NCI-H1930 (cell line): ENCODE results near the gene ULBP1.
"Not testable (repeated sequence)": the region's sequence is repeated elsewhere in the genome, so short reads cannot be mapped to it uniquely, and the experiment has no call there.

ENCODE experiments used
- DNase-seq, 2 experiments: peaks; one replicate each; lab custom pipeline; 2025; lab: John Stamatoyannopoulos, UW

ULBP1 gene, protein sequence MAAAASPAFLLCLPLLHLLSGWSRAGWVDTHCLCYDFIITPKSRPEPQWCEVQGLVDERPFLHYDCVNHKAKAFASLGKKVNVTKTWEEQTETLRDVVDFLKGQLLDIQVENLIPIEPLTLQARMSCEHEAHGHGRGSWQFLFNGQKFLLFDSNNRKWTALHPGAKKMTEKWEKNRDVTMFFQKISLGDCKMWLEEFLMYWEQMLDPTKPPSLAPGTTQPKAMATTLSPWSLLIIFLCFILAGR

GRCh38 chr6:149963462-149964307, at the start of gene ULBP1:
Gene ULBP1 (plus strand): TSS chr6:149963943. CDS start chr6:149964050, 107 bp downstream.
- peak; percentile 50 to 80 for DNase-seq

DNA sequence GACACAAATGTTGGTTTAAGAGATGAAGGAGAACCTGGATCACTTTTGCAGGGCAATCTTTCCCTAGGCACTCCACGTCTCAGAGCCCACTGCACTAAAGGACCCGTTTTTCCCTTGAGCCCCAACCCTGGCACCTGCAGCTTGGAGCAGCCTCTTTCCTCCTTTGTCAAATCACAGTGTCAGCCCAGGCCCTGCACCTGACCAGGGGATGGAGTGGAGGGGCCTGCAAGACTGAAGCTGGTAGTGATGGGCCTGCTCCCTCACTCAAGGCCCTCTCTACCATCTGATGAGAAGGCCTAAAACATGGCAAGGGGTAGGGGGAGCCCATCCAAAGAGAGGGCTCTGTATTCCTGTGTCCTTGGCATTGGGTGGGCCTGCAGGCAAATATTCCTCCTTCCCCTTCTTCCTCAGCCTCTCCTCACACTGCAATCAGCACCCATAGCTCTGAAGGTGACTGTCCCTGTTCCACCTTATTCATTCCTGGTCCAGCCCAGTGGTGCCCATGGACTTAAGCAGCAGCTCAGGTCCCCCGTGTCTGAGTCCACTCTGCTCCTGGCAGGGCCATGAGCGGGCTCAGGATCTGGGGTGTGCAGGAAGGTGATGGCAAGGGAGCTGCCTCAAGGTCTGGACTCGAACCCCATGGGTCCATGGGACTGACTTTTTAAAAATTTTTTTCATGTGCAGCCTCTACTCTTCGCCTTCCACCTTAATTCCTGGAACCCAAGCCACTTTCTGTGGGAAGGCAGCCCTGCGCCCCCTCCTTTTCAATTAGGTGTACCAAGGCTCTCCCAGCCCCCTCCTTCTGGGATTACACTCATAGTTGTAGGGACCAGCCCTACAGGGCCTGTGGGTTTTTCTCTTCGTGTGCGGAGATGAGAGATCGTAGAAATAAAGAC, 47.5 kb upstream of the ULBP1 start:
- DNase-seq: no peak

GRCh38 chr6:149917679-149918078, 46.1 kb upstream of the ULBP1 start:
- DNase-seq: no peak

- no peak for DNase-seq
Observed at GRCh38 chr6:149918151-149918905, 45.4 kb upstream of the ULBP1 start.

DNA sequence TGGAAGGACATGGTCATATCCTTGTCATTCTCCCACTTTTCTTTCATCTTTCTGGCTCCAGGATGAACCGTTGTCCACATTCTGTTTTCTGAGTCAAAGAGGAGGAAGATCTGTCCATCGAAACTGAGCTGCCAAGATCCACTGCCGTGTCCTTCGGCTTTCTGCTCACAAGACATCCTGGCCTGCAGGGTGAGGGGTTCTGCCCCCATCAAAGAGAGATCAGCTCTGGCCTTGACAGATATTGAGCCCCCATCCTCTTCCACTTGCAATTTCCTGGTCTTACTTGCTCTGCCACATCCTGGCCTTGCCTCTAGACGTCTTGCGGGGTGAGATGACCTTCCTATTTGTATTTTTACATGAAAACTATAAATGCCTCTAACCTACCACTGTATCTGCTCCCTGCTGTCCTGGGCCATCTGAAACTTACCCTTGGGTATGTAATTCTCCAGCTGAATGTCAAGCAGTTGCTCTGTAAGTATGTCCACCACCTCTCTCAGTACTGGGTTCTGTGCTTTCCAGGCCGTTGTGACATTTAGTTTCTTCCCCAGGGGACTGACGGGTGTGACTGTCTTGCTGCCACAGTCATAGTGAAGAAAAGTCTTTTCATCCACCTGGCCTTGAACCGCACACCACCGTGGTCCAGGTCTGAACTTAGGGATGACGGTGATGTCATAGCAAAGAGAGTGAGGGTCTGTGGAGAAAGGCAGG, 44.5 kb upstream of the ULBP1 start:
- DNase-seq: not testable (repeated sequence)

DNA sequence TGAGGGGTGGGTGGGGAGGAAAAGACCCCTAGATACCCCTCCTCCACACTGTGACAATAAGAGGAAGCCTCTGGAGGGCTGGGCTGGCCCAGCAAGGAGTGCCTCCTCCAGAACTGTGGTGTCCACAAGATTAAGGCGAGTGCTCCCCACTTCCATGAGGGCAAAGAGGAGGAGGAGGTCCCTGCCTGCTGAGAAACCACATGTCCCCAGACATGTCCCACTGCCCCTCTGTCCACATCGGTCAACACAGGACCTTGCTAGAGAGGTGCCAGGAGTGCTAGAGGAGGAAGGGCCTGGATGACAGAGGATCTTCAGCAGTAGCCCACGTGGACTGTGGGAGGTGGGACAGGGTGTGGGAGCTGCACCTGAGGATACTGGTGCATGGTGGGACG, 43.9 kb upstream of the ULBP1 start:
- DNase-seq: no peak

DNA sequence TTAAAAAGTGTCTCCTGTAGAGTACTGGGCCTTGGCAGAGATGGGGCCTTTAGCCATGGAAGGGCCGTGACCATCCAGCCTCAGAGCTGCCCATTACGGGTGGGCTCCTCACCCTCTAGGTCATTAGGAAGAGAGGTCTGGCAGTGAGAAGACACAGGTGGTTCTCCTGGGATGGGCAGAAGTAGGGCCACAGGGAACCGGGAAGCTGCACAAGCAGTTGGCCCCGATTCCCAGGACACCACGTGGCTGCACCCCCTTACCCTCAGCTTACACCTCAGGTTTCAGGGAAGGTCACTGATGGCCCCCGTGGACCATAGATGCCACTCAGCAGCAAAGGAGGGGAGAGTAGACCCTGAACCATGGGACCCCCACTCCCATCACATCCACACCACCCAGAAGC, 42.4 kb upstream of the ULBP1 start:
- DNase-seq: no peak

DNA sequence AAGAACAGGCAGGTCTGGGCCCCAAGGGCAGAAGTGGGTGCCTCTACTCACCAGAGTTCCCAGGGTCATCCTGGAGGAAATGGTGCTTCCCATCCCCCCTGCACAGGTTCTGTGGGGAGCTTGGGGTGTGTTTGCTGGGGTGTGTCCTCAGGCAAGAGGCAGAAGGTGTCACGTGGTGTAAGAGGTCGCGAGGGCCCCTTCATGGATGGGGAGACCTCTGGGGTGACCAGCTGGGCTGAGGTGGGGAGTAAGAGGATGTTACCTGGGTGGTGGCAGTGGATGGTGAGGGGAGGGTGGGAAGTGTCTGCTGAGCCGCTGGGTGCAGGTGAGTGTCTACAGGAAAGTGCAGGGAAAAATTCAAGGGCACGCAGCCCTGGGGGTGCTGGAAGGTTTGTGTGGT, 41.7 kb upstream of the ULBP1 start:
- DNase-seq: not testable (repeated sequence)

GRCh38 chr6:149922642-149923326, 41.0 kb upstream of the ULBP1 start, which contains the start of gene RAET1G:
Gene RAET1G (minus strand): TSS chr6:149923121. CDS start chr6:149923010, 111 bp downstream.
- peak in 1 of 2 experiments; percentile 5 for DNase-seq

GRCh38 chr6:149923327-149923986, 40.3 kb upstream of the ULBP1 start:
- no peak for DNase-seq

- DNase-seq: no peak
Observed at GRCh38 chr6:149924206-149924932, 39.4 kb upstream of the ULBP1 start.

DNA sequence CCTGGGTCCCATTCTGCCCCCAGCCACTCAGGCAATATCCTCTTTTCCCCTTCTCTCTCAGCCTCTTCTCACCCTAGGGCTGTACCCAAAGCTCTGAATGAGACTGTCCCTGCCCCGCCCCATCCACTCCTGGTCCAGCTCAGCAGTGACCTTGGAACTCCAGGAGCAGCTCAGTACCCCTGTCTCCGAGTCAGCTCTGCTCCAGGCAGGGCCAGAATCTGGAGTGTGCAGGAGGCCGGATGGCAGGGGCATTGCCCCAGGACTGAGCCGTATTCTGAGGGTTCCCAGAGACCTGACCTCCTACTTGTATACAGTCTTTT, 38.9 kb upstream of the ULBP1 start:
- DNase-seq: no peak

DNA sequence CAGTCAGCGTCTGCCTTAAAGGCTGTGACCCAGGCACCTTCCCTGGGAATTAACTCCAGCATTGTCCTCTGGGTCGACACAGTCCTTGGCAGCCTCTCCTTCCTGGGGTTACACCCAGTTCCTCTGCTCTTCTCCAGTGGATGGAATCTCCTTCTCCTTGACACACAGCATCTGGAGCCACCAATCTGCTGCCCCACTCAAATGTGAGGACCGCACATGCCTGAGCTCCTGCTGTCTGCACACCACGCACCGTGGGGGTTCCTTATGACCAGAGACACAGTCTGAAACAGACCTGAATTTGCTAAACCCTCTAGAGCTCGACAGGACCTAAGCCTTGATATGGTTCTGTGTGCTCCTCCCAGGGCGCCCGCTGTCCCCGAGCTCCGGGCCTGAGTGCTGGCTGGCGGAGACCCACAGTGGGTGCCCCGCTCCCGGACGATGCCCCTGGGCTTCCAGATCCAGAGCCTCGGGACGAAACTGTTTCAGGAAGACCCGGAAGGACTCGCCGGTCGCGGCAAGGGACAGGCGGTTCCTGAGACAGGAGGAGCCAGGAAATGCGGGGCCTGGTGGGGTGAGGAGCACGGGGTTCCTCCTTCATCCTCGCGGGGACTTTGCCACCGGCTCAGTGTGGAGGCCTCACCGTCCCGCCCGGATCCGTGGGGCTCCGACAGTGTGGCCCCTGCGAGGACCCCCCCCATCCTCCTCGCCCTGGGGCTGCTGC, 38.3 kb upstream of the ULBP1 start:
- DNase-seq: no peak

- peak; percentile 45 to 68 for DNase-seq
Observed at GRCh38 chr6:149925974-149926777, 37.6 kb upstream of the ULBP1 start.

DNA sequence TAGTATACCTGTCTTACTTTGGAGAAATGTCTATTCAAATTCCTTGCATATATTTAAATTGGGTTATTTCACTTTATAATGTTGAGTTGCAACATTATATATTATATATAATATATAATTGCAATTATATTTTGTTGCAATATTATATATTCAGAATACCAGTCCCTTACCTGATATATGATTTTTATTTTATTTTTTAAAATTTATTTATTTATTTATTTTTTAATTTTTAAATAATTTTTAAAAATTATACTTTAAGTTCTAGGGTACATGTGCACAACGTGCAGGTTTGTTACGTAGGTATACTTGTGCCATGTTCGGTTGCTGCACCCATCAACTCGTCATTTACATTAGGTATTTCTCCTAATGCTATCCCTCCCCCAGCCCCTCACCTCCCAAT, 36.7 kb upstream of the ULBP1 start:
- not testable (repeated sequence) for DNase-seq

DNA sequence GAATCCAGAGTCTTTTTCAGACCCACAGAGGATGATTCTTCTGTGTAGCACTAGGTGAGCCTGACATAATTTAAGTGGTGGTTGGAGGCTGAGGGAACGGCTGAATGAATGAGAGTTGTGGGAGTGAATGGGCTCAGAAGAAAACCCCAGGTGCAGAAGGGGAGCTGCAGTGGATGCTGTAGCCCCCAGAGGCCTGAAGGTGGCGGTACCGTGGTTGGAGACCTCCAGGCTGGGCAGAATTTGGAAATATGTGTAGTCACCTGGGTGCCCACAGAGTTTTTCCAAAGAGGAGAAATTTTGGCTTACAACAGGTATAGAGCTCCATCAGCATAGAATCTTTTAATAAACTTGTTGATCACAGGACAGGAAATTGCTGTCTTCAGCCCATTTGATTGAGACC, 34.3 kb upstream of the ULBP1 start:
- DNase-seq: no peak

- no peak for DNase-seq
Observed at GRCh38 chr6:149931501-149931900, 32.2 kb upstream of the ULBP1 start.

GRCh38 chr6:149933036-149933435, 30.7 kb upstream of the ULBP1 start:
- no peak for DNase-seq
